HG03469 (cell line): ENCODE measurements around the gene PRDM10.
"Not testable (repeated sequence)": the region's sequence is repeated elsewhere in the genome, so short reads cannot be mapped to it uniquely, and the experiment has no call there.

Source experiments
- ATAC-seq: cut with Tn5 transposase; IDR thresholded peaks from one replicate; pipeline ENCODE4 v1.9.1; 2021; ENCODE audit warnings: mild to moderate bottlenecking, moderate library complexity, moderate number of reproducible peaks; ENCODE audit not compliant: unreplicated experiment

Gene PRDM10

GRCh38 chr11:129917231-129917630 lies 85.4 kb downstream of the PRDM10 start:
- ATAC-seq = no peak

GRCh38 chr11:129911298-129911697 lies 91.3 kb downstream of the PRDM10 start:
- no peak for ATAC-seq

GRCh38 chr11:129910360-129910759 lies 92.3 kb downstream of the PRDM10 start:
- ATAC-seq = no peak

GRCh38 chr11:129905402-129905801 lies 97.2 kb downstream of the PRDM10 start:
- ATAC-seq = no peak

GRCh38 chr11:129896062-129896461 lies 106.6 kb downstream of the PRDM10 start:
- no peak for ATAC-seq

- peak; percentile 85 for ATAC-seq
Measured at GRCh38 chr11:129895126-129896041, 107.3 kb downstream of the PRDM10 start, which contains the start of gene NFRKB. Gene NFRKB (minus strand): TSS chr11:129895578. CDS start chr11:129892849, 2,729 bp downstream.

- ATAC-seq = peak; percentile 14
Measured at GRCh38 chr11:129894278-129895125, 108.1 kb downstream of the PRDM10 start.

GRCh38 chr11:129888451-129888850 lies 114.2 kb downstream of the PRDM10 start:
- no peak for ATAC-seq

GRCh38 chr11:129885381-129885780 lies 117.3 kb downstream of the PRDM10 start:
- ATAC-seq = no peak

- no peak for ATAC-seq
Measured at GRCh38 chr11:129884581-129884980, 118.1 kb downstream of the PRDM10 start.

- peak; percentile 62 for ATAC-seq
Measured at GRCh38 chr11:129881570-129882170, 121.0 kb downstream of the PRDM10 start.

GRCh38 chr11:129880311-129880710 lies 122.3 kb downstream of the PRDM10 start:
- ATAC-seq = no peak

GRCh38 chr11:129871914-129872313 lies 130.7 kb downstream of the PRDM10 start:
- ATAC-seq = no peak

- ATAC-seq = not testable (repeated sequence)
Measured at GRCh38 chr11:129868626-129869025, 134.0 kb downstream of the PRDM10 start.

- no peak for ATAC-seq
Measured at GRCh38 chr11:129866311-129866710, 136.3 kb downstream of the PRDM10 start.

- no peak for ATAC-seq
Measured at GRCh38 chr11:129865701-129866100, 136.9 kb downstream of the PRDM10 start.

GRCh38 chr11:129864811-129865210 lies 137.8 kb downstream of the PRDM10 start:
- ATAC-seq = no peak

GRCh38 chr11:129861702-129862522 lies 140.7 kb downstream of the PRDM10 start:
- no peak for ATAC-seq

- no peak for ATAC-seq
Measured at GRCh38 chr11:129856036-129856435, 146.6 kb downstream of the PRDM10 start.

GRCh38 chr11:129855086-129855485 lies 147.5 kb downstream of the PRDM10 start:
- no peak for ATAC-seq
